NCI-H2081 treated with DMSO at 0.1 percent for 48 hours (cell line): ENCODE data around the gene IPO7.
A peak's percentile ranks its signal among the peaks of the same experiment; 100 is the strongest.
"Not testable (repeated sequence)": the region's sequence is repeated elsewhere in the genome, so short reads cannot be mapped to it uniquely, and the experiment has no call there.

Experiments
- DNase-seq: peaks from one replicate; lab custom pipeline; 2025; lab: John Stamatoyannopoulos, UW

IPO7 gene

GRCh38 chr11:9397746-9398680 is 13.6 kb downstream of the IPO7 start:
- DNase-seq = no peak

DNA sequence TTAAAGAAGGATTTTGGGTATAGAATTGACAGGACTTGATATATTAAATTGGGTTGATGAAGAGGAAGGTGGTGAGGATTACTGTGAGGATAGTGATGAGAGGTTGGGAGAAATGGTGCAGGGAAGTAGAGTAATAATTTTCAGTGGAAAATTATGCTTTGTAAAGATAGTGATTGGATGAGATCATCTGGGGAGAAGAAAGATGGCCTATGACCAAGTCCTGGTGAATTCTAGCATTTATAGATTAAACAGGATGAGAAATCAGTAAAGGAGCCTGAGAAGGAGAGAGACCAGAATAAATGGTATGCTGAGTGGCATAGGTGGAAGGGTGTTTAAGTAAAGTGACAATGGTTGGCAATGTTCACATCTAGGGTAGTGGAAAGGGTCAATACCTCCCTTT is 15.0 kb downstream of the IPO7 start:
- no peak for DNase-seq

DNA sequence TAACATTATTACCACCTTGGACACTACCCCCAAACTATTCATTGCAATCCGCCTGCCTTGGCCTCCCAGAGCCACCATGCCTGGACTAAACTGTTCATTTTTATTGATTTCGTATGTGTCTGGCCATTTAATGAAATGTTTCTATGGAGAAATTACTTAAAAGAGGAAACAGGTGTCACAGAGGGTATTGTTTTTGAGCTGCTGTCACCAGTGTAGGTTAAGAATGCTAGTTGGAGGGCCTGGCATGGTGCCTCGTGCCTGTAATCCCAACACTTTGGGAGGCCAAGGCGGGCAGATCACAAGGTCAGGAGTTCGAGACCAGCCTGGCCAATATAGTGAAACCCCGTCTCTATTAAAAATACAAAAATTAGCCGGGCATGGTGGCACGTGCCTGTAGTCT is 17.4 kb downstream of the IPO7 start:
- not testable (repeated sequence) for DNase-seq

- DNase-seq = no peak
These were observed 44.3 kb downstream of the IPO7 start for GRCh38 chr11:9428706-9429105.

DNA sequence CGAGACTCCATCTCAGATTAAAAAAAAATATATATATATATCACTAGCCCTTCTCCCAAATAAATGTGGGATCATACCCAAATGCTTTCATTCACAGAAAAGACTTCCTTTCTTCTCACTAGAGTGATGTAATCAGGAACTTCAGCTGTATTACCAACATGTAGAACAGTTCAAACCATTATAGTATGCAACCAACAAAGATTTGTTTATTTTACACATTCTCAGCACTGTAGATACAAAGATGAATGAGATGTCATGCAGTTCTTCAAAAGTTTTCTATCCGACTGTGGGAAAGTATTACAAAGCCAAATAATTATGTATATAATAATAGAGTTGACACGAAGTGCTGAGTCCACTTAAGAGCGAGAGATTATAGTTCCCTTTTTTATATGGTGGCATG is 54.2 kb downstream of the IPO7 start:
- DNase-seq = no peak

- no peak for DNase-seq
These were observed 61.8 kb downstream of the IPO7 start for GRCh38 chr11:9446230-9446629.

DNA sequence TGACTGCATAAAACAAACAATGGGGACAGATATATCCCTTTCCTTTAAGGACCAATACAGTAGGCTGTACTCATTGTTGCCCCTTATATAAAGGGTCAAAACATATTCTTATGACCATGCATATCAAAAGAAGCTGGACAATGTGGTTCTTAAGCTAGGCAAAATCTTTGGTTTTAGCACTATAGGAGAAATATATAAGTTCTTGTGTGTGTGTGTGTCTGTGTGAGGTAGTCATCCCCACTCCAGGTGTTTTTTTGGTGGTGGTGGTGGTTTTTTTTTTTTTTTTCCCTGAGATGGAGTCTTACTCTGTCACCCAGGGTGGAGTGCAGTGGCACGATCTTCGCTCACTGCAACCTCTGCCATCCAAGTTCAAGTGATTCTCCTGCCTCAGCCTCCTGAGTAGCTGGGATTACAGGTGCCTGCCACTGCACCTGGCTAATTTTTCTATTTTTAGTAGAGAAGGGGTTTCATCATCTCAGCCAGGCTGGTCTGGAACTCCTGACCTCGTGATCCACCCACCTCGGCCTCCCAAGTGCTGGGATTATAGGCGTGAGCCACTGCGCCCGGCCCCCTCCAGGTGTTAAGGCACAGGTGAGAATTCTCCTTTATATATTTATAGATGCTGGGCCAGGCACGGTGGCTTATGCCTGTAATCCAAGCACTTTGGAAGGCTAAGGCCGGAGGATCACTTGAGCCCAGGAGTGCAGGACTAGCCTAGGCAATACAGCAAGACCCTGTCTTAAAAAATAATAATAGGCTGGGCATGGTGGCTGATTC is 64.3 kb downstream of the IPO7 start:
- no peak for DNase-seq

- not testable (repeated sequence) for DNase-seq
These were observed 67.6 kb downstream of the IPO7 start for GRCh38 chr11:9452023-9452422.

DNA sequence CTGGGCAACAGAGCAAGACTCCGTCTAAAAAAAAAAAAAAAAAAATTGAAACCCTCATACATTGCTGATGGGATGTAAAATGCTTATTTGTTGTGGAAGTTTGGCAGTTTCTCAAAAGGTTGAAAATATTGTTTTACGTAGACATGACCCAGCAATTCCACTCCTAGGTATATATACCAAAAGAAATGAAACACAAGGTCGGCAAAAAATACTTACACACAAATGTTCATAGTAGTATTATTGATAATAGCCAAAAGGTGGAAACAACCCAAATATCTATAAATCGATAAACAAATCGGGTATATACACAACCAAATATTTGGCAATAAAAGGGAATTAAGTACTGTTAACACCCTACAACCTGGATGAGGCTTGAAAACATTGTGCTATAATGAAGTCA is 71.3 kb downstream of the IPO7 start:
- DNase-seq = no peak

DNA sequence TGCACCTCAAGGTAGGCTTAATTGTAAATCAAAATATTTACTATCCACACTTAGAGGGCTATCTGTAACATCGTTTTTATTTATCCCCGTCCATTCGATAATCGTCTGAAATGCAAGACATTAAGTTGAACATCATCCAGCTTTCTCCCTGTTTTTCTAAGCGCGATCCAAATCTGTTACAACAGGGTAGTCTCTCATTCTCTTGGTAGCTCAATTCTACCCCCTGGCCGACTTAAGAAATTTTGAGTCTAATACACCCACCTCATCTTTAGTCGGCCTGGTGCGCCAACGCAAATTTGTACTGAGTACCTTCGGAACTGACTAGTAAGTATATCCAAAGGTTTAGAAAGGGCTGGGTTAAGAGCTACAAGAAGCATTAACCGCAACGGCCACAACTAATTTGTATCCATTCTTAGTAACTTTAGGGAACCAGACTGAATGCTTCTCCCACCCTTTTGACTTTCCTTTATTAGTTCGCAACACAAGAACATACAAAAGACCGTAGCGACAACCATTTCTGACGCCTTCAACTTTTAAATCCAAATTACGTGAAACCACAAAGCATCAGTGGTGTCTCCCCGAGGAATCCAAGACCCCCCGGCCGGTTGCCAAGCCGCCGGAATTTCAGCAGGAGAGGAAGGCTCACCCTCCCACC is 75.3 kb downstream of the IPO7 start:
- no peak for DNase-seq

DNA sequence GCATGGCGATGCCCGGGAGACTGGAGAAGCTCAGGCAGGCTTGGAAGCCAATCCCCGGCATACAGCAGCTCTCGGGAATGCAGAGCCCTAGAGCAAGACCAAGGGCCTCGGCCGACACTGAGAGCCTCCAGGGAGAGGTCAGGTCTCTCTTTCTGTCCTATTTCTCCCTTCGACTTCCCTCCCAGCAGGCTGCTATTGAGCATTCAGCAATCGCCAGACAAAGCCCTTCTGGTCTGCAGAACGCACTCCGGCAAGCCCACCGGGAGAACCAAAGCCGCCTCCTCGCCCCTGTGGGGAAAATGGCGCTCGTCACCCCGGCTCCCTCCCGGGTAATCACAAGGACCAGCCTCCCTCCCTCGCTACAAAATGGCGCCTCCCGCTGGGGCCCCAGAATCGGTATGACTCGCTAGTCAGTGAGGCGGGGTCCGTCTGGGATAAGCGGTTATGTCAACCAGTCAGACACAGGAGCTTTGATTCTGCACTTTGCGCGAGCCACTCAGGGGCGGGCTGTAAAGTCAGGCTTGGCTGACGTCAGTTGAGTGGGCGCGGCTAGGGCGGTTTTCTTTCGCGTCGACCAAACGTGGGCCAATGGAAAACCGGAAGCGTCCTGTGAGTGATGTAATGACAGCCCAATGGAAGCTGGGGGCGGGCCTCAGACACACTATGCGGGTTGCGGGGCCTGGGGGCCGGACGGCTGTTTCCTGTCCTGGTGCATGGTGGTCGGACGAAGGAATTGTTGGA is 76.0 kb downstream of the IPO7 start, which contains the start of gene ZNF143:
TSS of gene ZNF143 (plus strand) at position 691 of the 741 bp plus-strand sequence. CDS start 10,297 bp downstream, outside the sequence.
- peak; percentile 100 for DNase-seq

DNA sequence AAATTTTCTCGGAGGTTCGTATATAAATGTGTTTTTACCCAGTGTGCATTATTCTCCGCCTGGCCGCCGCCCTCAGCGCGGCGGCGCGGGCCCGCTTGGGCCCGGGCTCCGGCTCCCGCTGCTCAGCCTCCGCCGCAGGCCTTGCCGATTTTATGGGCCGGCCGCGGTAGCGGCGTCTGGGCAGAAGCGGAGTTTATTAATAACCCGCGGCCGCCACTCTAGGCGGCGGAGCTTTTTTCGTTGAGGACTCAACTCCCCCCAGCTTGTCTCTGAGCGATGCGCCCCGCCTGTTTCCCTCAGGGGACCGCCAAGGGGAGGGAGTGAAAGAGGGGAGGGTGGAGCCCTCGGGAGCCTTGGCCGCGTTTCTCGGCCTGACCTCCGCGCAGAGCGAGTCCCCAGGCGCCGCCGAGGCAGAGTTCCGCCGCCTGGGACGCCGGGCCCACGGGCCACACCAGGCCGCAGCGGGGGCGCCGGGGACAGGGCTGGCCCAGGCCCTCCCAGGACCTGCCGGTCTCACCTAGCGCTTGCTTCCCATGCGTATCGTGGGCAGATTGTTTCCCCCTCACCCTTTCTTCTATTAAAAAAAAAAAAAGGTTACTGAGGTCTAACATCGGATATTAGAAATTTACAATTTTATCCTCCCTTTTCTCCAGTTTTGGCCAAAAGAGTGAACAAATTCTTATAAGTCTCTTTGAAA is 76.8 kb downstream of the IPO7 start:
- DNase-seq = peak; percentile 78

DNA sequence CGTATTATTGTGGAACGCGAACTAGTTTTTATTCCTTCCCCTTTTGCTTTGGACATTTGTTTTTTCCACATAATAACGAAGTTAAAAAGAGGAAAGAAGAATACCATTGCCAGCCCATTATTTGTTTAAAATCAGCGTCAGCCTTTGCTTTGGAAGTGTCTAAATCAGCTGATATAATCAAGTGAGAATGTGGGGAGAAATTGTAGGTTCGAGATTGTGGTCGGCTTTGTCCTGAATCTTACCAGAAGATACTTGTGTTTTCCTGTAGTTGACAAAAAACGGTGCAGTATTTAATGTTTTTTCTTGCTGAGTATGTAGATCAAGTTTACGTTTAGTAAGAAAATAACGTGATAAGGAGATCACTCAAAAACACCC is 77.3 kb downstream of the IPO7 start:
- DNase-seq = no peak

DNA sequence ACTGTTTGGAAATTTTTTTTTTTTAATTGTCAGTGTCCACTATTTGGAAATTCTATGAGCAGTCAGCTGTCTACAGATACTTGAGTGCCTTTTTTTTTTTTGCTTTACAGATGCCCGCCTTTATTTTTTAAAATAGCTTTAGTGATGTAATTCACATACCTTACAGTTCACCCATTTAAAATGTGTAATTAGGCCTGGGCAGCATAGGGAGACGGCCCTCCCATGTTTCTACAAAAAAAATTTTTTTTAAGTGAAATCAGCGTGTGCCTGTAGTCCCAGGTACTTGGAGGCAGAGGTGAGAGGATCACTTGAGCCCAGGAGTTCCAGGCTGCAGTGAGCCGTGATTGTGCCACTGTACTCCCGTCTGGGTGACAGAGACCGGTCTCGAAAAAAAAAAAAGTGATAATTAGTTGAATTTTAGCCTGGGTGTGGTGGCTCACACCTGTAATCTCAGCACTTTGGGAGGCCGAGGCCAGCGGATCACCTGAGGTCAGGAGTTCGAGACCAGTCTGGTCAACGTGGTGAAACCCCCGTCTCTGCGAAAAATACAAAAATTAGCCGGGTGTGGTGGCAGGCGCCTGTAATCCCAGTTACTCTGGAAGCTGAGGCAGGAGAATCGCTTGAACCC is 77.8 kb downstream of the IPO7 start:
- no peak for DNase-seq

DNA sequence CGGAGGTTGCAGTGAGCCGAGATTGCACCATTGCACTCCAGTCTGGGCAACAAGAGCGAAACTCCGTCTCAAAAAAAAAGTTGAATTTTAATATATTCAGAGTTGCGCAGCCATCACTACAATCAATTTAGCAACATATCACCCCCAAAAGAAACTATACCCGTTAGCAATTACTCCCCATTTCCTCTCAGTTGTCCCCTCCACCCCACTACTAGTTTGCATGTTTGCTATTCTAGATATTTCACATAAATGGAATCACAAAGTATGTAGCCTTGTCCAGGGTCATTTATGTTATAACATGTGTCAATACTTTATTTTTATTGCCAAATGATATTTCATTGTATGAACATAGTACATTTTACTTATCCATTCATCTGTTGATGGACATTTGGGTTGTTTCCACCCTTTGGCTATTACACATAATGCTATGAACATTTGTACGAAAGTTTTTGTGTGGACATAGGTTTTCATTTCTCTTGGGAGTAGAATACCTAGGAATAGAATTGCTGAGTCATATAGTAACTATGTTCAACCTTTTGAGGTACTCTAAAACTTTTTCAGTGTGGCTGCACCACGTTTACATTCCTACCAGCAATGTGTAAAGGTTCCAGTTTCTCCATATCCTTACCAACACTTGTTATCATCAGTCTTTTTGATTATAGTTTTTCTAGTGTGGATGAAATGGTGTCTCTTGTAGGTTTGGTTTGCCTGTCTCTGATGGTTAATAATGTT is 78.5 kb downstream of the IPO7 start:
- DNase-seq = no peak

GRCh38 chr11:9470765-9471164 is 86.3 kb downstream of the IPO7 start:
- no peak for DNase-seq

DNA sequence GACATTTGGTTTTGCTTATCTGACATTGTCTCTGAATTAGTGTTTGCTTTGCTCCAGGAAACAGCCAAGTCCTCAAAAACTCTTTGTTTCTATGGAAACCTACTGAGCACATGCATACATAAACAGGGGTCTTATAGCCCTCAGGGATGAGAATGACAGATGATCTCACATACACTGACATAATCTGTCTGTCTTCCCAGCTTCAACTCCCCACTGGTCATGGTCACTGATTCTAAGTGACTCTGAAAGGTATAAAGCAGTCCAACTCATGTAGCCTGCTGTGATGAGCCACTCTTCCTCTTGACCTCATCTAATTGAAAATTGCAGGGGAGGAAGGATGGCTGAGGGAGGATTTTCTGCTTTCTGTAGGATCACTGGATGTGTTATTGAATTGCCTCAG is 89.0 kb downstream of the IPO7 start:
- no peak for DNase-seq

DNA sequence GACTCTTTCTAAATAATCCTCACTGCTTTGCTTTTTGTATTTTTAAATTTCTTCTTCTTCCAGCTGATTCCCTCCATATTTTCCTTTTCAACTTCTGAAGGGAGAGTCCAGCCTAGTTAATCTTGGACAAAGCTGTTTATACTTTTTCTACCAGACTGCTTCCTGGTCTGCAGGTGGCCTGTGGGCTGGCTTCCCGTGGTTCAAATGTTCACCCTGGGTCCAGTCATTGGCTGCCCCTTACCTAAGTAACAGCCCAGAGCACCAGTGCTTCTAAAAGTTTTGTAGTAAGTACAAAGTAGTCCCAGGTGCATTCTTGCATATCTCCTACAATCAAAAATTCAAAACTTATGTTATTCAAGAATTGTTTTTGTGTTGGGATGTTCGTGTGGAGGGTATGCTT is 95.4 kb downstream of the IPO7 start:
- no peak for DNase-seq

DNA sequence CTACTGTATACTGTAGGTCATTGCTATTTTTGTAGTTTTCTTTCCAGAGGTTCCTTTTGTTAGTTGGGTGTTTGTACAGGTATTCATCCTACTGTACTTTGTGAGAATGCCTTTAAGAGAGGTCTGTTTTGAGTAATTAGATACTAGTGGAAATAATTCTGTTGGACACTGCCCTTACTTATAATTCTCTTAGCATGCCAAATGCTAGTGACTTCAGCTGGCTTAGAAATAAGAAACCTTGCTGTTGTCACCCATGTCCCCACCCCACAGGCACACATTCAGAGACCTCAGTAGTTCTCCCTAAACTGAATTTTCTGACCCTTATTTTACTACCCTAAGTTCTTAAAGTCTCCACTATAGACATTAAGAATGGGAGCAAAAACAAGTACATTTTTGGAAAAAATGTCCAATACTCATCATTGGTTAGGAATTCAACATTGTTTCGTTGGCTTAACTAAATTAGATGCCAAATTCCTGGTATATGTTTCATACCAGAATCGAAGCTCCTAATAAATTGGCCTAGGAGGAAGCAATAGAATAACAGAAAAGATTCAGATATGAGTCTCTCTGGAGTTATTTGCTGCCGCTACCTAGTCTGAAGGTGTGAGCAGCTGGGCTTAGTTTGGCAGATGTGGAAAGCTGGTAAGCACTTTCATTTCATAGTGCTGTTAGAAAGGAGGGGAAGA is 104.8 kb downstream of the IPO7 start:
- no peak for DNase-seq
